Hepatocyte (in vitro differentiated cells): ENCODE measurements around the gene IGSF10.

Experiments used
- EZH2 ChIP-seq: fragments of 200-600 bp; sonication (generic); IDR thresholded peaks from 2 replicates; pipeline ENCODE4 v1.6.1; 2016; ENCODE audit warnings: antibody characterized with exemption, mild to moderate bottlenecking, borderline replicate concordance
- TF ChIP-seq, protein P1 (sequence below): fragments of 200-600 bp; sonication (generic); IDR thresholded peaks from 2 replicates; pipeline ENCODE4 v1.5.1; 2016; ENCODE audit warnings: antibody characterized with exemption, mild to moderate bottlenecking; ENCODE audit not compliant: poor library complexity

- TF ChIP-seq, protein P1, sequence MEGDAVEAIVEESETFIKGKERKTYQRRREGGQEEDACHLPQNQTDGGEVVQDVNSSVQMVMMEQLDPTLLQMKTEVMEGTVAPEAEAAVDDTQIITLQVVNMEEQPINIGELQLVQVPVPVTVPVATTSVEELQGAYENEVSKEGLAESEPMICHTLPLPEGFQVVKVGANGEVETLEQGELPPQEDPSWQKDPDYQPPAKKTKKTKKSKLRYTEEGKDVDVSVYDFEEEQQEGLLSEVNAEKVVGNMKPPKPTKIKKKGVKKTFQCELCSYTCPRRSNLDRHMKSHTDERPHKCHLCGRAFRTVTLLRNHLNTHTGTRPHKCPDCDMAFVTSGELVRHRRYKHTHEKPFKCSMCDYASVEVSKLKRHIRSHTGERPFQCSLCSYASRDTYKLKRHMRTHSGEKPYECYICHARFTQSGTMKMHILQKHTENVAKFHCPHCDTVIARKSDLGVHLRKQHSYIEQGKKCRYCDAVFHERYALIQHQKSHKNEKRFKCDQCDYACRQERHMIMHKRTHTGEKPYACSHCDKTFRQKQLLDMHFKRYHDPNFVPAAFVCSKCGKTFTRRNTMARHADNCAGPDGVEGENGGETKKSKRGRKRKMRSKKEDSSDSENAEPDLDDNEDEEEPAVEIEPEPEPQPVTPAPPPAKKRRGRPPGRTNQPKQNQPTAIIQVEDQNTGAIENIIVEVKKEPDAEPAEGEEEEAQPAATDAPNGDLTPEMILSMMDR = no peak
- no peak for TF ChIP-seq EZH2
Observed at GRCh38 chr3:151419806-151420205, 41.1 kb downstream of the IGSF10 start.
